ENCODE measurements around the gene HES7. TPM values are rescaled to one million over a fixed set of nuclear protein-coding genes. Genes with fewer than 3 reads are reported as not detected.

Gene HES7
- total RNA-seq, 1 donor from 2014 or later: not detected

- no peak for TF ChIP-seq CTCF (IDR thresholded peaks at IDR 0.05; ENCODE audit: unreplicated experiment)
- Mint-ChIP-seq H3K36me3 (ENCODE audit: insufficient read depth) (no peaks in the 10 kb centered on the region), H3K9me3 (ENCODE audit: low read depth) (no peaks in the 10 kb centered on the region), H3K4me1 (ENCODE audit: low read depth) (no peaks in the 10 kb centered on the region), H3K4me3 (ENCODE audit: low read depth) (no peak overlapping the region), H3K27me3 (peaks cover 46% of the 10 kb centered on the region), H3K27ac (no peak overlapping the region)
- no peak for DNase-seq (ENCODE audit: low spot score, unreplicated experiment)
Observed at GRCh38 chr17:8100111-8100510, 23.8 kb downstream of the HES7 start.

GRCh38 chr17:8096541-8096940 is 27.4 kb downstream of the HES7 start:
- Mint-ChIP-seq H3K9me3 (ENCODE audit: low read depth) (no peaks in the 10 kb centered on the region), H3K4me1 (ENCODE audit: low read depth) (no peaks in the 10 kb centered on the region), H3K27me3 (peaks cover 40% of the 10 kb centered on the region), H3K27ac (no peak overlapping the region), H3K4me3 (ENCODE audit: low read depth) (no peak overlapping the region), H3K36me3 (ENCODE audit: insufficient read depth) (no peaks in the 10 kb centered on the region)
- no peak for DNase-seq (ENCODE audit: low spot score, unreplicated experiment)
- TF ChIP-seq CTCF (IDR thresholded peaks at IDR 0.05; ENCODE audit: unreplicated experiment): no peak

GRCh38 chr17:8095361-8095760 is 28.5 kb downstream of the HES7 start:
- peaks cover 50% of the 10 kb centered on the region for H3K27me3 Mint-ChIP-seq
- no peaks in the 10 kb centered on the region for H3K9me3 Mint-ChIP-seq (ENCODE audit: low read depth)
- H3K4me3 Mint-ChIP-seq (ENCODE audit: low read depth): no peak overlapping the region
- H3K36me3 Mint-ChIP-seq (ENCODE audit: insufficient read depth): no peaks in the 10 kb centered on the region
- no peaks in the 10 kb centered on the region for H3K4me1 Mint-ChIP-seq (ENCODE audit: low read depth)
- no peak for TF ChIP-seq CTCF (IDR thresholded peaks at IDR 0.05; ENCODE audit: unreplicated experiment)
- no peak overlapping the region for H3K27ac Mint-ChIP-seq
- no peak for DNase-seq (ENCODE audit: low spot score, unreplicated experiment)

GRCh38 chr17:8091033-8091687 is 32.7 kb downstream of the HES7 start:
- DNase-seq (ENCODE audit: low spot score, unreplicated experiment): no peak
- Mint-ChIP-seq H3K36me3 (ENCODE audit: insufficient read depth) (no peaks in the 10 kb centered on the region), H3K27me3 (peaks cover 73% of the 10 kb centered on the region), H3K9me3 (ENCODE audit: low read depth) (no peaks in the 10 kb centered on the region), H3K27ac (no peak overlapping the region), H3K4me3 (ENCODE audit: low read depth) (no peak overlapping the region), H3K4me1 (ENCODE audit: low read depth) (no peaks in the 10 kb centered on the region)
- no peak for TF ChIP-seq CTCF (IDR thresholded peaks at IDR 0.05; ENCODE audit: unreplicated experiment)

GRCh38 chr17:8089728-8090127 is 34.2 kb downstream of the HES7 start:
- no peak overlapping the region for H3K27ac Mint-ChIP-seq
- peaks cover 65% of the 10 kb centered on the region for H3K27me3 Mint-ChIP-seq
- no peaks in the 10 kb centered on the region for H3K4me1 Mint-ChIP-seq (ENCODE audit: low read depth)

More at GRCh38 chr17:8089728-8090127, 34.2 kb downstream of the HES7 start:
- H3K36me3 Mint-ChIP-seq (ENCODE audit: insufficient read depth): no peaks in the 10 kb centered on the region
- H3K9me3 Mint-ChIP-seq (ENCODE audit: low read depth): no peaks in the 10 kb centered on the region
- no peak for DNase-seq (ENCODE audit: low spot score, unreplicated experiment)
- TF ChIP-seq CTCF (IDR thresholded peaks at IDR 0.05; ENCODE audit: unreplicated experiment): no peak
- H3K4me3 Mint-ChIP-seq (ENCODE audit: low read depth): no peak overlapping the region

Data from progenitor cell of endocrine pancreas (in vitro differentiated cells).